Activated naive CD8-positive, alpha-beta T cell (primary cell): ENCODE results near the gene S100A12.

Experiments
- H3K27ac Mint-ChIP-seq: one replicate; pipeline ENCODE4 v1.8.0; 2021; ENCODE audit warnings: mixed read lengths
- H3K27me3 Mint-ChIP-seq: one replicate; pipeline ENCODE4 v1.8.0; 2021; ENCODE audit warnings: mixed read lengths
- H3K36me3 Mint-ChIP-seq: one replicate; pipeline ENCODE4 v1.8.0; 2021; ENCODE audit warnings: mixed read lengths
- H3K4me1 Mint-ChIP-seq: one replicate; pipeline ENCODE4 v1.8.0; 2021; ENCODE audit warnings: low read depth, mixed read lengths
- H3K4me3 Mint-ChIP-seq: one replicate; pipeline ENCODE4 v1.8.0; 2021; ENCODE audit warnings: mild to moderate bottlenecking, mixed read lengths
- H3K9me3 Mint-ChIP-seq: one replicate; pipeline ENCODE4 v1.8.0; 2021; ENCODE audit warnings: low read depth, mixed read lengths

S100A12 gene

DNA sequence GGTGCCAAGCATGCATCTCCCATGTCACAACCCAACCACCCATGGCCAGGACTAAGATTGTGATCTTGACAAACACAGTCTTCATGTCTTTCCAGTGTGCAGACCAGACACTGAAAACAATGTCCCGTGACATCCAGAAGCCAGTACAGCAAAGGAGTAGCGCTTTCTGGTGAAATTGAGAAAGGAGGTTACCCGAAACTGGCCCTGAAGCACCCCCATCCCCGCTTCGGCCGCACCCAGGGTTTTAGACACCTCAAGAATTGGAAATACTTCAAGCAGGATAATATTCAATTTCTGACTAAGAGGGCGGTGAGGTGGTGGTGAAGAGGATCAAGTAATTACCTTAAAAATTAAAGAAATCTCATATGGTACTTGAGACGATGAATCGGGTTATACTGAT, 26.0 kb upstream of the S100A12 start:
- H3K4me1 Mint-ChIP-seq, result peaks cover 5% of the 10 kb centered on the region
- no peak overlapping the region for H3K27ac Mint-ChIP-seq
- peaks cover 2% of the 10 kb centered on the region for H3K27me3 Mint-ChIP-seq
- peaks cover 3% of the 10 kb centered on the region for H3K9me3 Mint-ChIP-seq
- no peak overlapping the region for H3K4me3 Mint-ChIP-seq
- H3K36me3 Mint-ChIP-seq, result no peaks in the 10 kb centered on the region

DNA sequence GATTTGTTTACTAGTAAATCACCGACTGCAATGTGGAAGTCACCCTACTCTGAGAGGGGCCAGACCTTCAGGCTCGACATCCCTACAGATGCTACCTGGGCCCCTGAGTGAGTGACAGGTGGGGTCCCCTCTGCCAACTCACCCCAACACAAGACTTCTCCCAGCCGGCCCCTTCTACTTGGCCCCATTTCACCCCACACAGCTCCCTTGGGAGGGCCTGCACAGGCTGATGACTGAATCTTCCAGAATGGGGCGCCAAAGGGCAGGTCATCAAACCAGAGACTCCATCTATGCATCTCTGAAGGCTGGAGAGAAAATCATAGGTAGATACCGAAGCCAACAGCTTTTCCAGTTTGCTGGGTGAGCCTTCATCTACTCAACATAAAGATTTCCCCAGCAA, 24.8 kb upstream of the S100A12 start:
- no peak overlapping the region for H3K27ac Mint-ChIP-seq
- H3K36me3 Mint-ChIP-seq, result no peaks in the 10 kb centered on the region
- peaks cover 5% of the 10 kb centered on the region for H3K27me3 Mint-ChIP-seq
- no peak overlapping the region for H3K4me3 Mint-ChIP-seq
- peaks cover 3% of the 10 kb centered on the region for H3K4me1 Mint-ChIP-seq
- H3K9me3 Mint-ChIP-seq, result peaks cover 3% of the 10 kb centered on the region

DNA sequence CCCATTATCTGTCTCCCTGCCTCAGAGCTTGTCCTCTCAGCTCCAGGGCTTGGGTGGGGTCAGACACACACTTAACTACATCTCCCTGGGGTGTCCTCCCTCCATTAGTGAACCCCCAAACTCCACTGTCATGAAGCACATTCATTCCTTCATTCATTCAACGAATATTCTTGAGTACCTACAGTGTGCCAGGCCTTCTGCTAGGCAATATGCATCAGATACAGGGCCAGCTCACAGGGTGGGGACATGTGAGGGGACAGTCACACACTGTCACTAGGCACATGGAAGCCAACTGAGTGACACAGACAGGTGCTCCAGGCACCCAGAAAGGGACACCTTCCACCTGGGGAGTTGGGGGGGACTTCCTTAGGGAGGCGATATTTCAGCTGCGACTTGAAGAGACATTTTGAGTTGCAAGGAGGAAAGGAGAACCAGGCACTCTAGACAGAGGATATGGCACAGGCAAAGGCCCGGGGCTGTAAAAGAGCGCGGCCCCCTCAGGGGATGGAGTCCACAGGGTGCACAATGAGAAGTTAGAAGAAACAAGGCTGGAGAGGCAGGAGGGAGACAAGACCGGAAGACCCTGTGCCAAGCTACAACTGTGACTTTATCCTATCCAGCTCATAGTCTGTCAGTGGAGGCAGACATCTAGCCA, 24.1 kb upstream of the S100A12 start:
- Mint-ChIP-seq H3K4me3 (no peak overlapping the region), H3K27ac (no peak overlapping the region), H3K36me3 (no peaks in the 10 kb centered on the region), H3K4me1 (peaks cover under 1% of the 10 kb centered on the region), H3K9me3 (peaks cover under 1% of the 10 kb centered on the region), H3K27me3 (peaks cover 5% of the 10 kb centered on the region)

DNA sequence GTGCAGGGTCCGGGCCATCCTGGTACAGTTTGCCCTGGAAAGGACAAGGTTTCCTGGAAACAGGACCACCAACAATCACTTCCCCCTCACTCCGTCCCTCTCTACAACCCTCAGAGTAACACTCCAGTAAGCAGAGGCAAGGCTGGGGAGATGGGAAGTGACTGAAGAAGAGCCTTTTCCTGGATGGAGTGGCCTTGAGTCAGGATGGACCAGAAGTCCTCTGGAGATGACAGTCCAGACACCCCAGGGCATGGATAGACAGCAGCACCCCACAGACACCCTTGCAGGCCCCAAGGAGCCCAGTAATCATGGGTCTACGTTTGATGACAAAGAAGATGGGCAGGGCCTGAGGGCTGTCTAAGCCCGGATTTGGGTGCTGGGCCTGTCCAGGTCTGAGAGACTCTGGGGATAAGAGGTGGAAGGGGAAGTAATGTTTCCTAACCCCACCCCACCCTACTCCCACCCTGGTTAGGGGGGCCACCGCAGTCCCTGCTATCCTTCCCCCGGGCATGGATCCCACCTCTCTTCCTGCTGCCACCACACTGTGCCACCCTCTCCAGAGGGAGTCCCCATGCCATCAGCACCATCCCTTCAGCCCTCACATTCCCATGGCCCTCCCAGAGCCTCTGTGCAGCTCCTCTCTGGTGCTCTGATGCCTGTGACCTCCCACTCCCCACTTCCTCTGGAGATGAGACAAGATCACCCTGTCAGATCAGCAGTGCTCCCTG, 22.7 kb upstream of the S100A12 start:
- Mint-ChIP-seq H3K4me1 (no peaks in the 10 kb centered on the region), H3K36me3 (no peaks in the 10 kb centered on the region), H3K9me3 (no peaks in the 10 kb centered on the region), H3K4me3 (no peak overlapping the region), H3K27me3 (peaks cover 7% of the 10 kb centered on the region), H3K27ac (no peak overlapping the region)

DNA sequence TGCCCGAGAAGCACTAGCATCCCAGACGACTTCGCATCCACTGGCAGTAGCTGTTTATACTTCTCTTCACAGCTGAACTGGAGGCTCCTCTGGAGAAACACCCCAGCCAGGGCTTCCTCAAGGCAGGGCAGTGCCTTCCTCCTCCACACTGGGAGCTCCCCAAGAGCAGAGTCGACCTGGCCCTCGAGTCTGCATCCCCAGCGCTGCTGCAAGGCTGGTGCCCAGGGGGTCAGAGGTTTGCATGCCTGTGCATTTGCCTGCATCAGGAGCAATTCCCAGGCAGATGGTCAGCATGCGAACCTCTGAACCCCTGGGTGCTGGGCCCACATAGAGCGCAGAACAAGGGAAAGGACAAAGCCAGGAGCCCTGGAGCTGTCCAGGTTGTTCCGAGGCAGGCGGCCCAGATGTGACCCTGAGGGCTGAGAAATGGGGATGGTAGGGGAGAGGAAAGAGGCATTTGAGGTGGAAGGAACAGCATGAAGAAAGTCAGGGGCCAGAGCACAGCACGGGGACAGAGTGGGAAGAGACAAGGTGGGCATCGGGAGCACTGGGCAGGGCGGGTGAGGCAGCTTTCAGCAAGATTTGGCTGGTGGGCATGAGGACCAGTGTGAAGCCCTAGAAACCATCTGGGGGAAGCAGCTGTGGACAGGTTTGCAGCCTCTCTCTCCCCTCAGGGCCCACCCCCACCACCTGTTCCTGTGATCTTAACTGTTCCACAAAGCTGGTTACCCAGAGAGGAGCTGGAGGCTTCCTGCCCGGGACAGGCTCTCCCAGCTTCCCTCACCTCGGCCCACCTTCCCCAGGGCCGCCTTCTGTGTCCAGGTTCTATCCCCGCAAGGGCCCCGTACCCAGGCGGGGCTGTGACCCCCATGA, 21.9 kb upstream of the S100A12 start:
- Mint-ChIP-seq H3K27ac (no peak overlapping the region), H3K4me3 (no peak overlapping the region), H3K4me1 (no peaks in the 10 kb centered on the region)

DNA sequence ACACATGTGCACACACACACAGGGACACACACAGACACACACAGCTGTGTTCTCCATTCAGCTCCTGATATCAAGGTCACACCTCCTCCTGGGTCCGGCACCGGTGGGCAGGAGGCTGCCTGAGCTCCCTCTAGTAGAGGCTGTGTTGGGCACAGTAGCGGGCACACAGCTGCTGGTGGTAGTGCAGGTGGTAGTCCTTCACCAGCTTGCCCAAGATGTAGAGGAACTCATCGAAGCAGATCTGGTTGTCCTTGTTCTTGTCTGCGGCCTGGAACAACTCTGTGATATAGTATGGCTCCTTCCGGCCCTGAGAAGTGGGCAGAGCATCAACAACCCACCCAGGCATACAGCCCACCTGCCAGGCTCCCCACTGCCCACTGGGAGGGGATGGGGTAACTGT, 21.0 kb upstream of the S100A12 start:
- H3K27ac Mint-ChIP-seq, result no peak overlapping the region
- H3K4me3 Mint-ChIP-seq, result no peak overlapping the region
- no peaks in the 10 kb centered on the region for H3K36me3 Mint-ChIP-seq
- no peaks in the 10 kb centered on the region for H3K9me3 Mint-ChIP-seq
- no peaks in the 10 kb centered on the region for H3K4me1 Mint-ChIP-seq
- peaks cover 8% of the 10 kb centered on the region for H3K27me3 Mint-ChIP-seq

More for the DNA sequence above, 21.9 kb upstream of the S100A12 start:
- peaks cover 8% of the 10 kb centered on the region for H3K27me3 Mint-ChIP-seq
- H3K9me3 Mint-ChIP-seq, result no peaks in the 10 kb centered on the region
- H3K36me3 Mint-ChIP-seq, result no peaks in the 10 kb centered on the region

DNA sequence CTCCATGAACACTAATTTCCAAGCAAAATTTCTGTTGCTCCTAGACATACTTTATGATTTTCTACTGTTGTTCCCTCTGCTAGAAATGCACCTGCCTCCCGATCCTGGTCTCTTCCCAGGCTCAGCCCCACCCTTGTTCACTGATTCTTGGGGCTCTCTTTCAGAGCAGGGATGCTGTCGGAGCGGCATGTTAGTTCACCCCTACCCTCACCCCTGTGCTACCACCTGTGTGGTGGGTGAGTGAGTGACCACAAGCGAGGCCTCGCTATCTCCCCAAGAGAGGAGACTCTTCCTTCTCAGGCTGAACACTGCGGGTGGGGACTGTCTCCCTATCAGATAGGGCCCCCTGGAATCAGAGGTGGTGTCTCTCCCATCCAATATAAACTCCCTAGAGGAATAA, 20.4 kb upstream of the S100A12 start:
- no peaks in the 10 kb centered on the region for H3K36me3 Mint-ChIP-seq
- H3K27me3 Mint-ChIP-seq, result peaks cover 8% of the 10 kb centered on the region
- no peaks in the 10 kb centered on the region for H3K9me3 Mint-ChIP-seq
- no peak overlapping the region for H3K27ac Mint-ChIP-seq
- H3K4me3 Mint-ChIP-seq, result no peak overlapping the region
- no peaks in the 10 kb centered on the region for H3K4me1 Mint-ChIP-seq

DNA sequence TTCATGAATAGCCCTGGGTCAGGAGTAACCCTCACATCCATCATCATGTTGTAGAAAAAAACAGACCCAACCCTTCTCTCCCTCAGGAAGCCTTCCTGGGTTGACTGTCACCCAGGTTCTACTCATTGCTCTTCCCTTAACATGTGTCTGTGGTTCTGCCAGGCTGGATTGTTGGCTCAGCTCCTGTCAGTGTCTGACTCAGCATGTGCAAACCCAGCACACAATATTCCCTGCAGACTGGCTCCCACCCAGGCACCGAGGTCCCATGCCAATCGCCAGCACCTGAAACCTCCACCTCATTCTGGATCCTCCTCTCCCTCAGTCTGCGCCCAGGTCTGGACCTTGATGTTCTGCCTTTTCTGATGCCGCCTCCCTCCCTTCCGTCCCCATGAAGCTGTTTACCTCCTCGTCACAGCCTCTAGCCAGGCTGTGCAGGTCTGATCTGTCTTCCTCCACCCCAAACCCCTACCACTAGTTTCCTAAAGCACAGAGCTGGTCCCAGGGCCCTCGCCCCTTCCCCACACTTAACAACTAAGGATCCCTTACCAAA, 19.8 kb upstream of the S100A12 start:
- H3K9me3 Mint-ChIP-seq, result no peaks in the 10 kb centered on the region
- H3K4me3 Mint-ChIP-seq, result no peak overlapping the region
- H3K4me1 Mint-ChIP-seq, result no peaks in the 10 kb centered on the region
- peaks cover 8% of the 10 kb centered on the region for H3K27me3 Mint-ChIP-seq
- H3K36me3 Mint-ChIP-seq, result no peaks in the 10 kb centered on the region
- no peak overlapping the region for H3K27ac Mint-ChIP-seq

DNA sequence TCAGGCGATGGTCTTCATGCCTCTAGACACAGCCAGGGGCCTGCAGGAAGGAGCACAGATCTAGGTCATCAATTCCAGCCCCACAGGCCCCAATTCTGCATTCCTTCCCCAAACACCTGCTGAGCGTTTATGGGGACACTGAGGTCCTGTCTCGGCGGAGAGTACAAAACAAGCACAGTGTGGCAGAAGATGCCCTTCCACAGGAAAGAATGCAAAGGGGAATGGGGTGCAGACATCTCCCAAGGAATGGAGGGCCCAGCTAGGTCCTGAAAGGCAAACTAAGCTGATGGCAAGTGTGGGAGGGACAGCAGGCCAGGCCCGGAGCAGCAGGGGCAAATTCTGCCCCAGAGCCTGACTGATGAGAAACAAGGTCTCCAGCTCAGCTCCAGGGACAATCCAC, 19.0 kb upstream of the S100A12 start:
- Mint-ChIP-seq H3K4me3 (no peak overlapping the region), H3K9me3 (no peaks in the 10 kb centered on the region), H3K27me3 (peaks cover 8% of the 10 kb centered on the region), H3K4me1 (no peaks in the 10 kb centered on the region), H3K27ac (no peak overlapping the region), H3K36me3 (no peaks in the 10 kb centered on the region)

DNA sequence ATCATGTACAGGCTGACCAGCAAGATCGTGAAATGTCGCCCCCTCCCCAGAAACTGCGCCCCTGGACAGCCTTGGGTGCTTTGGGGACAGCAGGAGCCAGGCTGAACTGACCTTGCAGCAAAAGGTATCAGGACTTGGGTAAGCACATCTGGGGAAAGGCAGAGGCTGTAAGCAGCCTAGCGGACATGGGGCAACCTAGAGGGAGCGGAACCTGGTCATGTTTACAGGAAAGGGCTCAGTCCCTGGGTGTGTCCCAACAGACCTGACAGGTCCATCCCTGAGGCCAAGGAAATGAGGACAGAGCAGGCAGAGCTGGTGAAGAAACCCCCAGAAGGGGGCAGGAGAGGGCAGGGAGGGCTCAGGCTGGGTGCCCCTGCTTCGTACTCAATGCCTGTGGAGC, 18.5 kb upstream of the S100A12 start:
- no peak overlapping the region for H3K4me3 Mint-ChIP-seq
- no peak overlapping the region for H3K27ac Mint-ChIP-seq
- no peaks in the 10 kb centered on the region for H3K9me3 Mint-ChIP-seq
- peaks cover 8% of the 10 kb centered on the region for H3K27me3 Mint-ChIP-seq
- H3K4me1 Mint-ChIP-seq, result no peaks in the 10 kb centered on the region
- no peaks in the 10 kb centered on the region for H3K36me3 Mint-ChIP-seq

DNA sequence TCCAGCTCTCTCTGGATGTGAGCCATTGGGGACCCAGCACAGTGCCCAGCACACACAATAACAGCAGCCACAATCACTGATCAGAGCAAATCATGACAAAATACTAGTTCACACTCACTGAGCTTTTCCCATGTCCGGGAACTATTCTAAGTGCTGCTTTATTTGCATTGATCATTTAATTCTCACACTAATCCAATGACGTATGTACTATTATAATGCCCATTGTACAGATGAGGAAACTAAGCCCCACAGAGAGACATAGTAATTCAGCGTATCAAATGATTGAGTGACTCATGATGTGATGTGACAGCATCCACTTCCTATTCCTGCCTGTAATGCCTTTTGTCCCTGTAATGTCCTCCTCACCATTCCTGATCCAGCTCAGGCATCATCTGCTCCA, 17.4 kb upstream of the S100A12 start:
- Mint-ChIP-seq H3K9me3 (no peaks in the 10 kb centered on the region), H3K4me1 (no peaks in the 10 kb centered on the region), H3K36me3 (no peaks in the 10 kb centered on the region), H3K4me3 (no peak overlapping the region), H3K27ac (no peak overlapping the region), H3K27me3 (peaks cover 8% of the 10 kb centered on the region)

DNA sequence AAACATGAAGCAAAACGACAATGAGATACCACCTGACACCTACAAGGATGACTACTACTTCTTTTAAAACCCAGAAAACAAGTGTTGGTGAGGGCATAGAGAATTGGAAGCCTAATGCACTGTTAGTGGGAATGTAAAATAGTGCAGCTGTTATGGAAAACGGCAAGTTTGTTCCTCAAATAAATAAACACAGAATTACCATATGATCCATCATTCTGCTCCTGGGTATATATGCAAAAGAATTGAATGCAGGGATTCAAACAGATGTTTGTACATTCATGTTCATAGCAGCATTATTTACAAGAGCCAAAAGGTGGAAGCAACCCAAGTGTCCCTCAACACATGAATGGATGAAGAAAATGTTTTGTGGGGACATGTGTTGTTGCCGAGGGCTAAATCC, 16.8 kb upstream of the S100A12 start:
- H3K36me3 Mint-ChIP-seq, result no peaks in the 10 kb centered on the region
- no peak overlapping the region for H3K4me3 Mint-ChIP-seq
- H3K27ac Mint-ChIP-seq, result no peak overlapping the region
- no peaks in the 10 kb centered on the region for H3K4me1 Mint-ChIP-seq
- peaks cover 8% of the 10 kb centered on the region for H3K27me3 Mint-ChIP-seq
- no peaks in the 10 kb centered on the region for H3K9me3 Mint-ChIP-seq

DNA sequence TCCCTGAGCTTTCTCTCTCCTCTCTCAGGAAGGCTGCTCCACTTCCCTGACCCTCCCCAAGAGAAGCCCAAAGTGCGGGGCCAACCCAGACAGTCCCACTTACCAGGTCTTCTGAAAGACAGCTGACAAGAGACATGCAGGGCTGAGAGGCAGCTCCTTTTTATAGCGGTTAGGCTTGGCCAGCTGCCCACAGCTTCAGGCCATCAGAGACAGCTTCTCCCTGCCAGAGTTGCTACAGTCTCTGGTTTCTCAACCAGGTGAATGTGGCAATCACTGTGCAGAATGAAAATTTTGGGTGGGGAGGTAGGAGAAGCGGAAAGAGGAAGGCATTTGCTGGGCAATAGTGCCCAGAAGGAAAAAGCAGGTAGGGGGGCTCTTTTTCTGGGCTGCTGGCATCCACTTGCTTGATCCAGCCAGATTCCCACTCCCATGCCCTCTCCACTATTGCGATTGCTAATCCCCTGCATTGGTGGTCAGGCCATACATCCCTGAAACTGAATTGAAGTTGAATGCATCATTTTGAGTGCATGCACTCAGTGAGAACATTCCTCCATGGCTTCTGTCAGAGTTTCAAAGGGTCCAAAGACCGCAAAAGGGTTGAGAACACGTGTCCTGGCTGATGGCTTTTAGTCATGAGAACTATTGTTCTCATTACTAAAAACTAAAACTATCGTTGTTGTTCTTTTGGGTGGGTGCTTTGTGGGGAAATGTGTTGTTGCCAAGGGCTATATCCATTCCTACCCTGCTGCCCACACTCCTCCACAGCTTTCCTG, 15.7 kb upstream of the S100A12 start, which contains the start of gene S100A8:
Gene S100A8, minus strand, starts transcription at position 136 of the 773 bp plus-strand sequence. CDS start 538 bp downstream, outside the sequence.
- no peaks in the 10 kb centered on the region for H3K36me3 Mint-ChIP-seq
- no peak within 1 kb of the TSS for H3K27ac Mint-ChIP-seq
- no peak within 1 kb of the TSS for H3K4me3 Mint-ChIP-seq
- no peaks in the 10 kb centered on the region for H3K4me1 Mint-ChIP-seq
- peaks cover 8% of the 10 kb centered on the region for H3K27me3 Mint-ChIP-seq
- H3K9me3 Mint-ChIP-seq, result no peaks in the 10 kb centered on the region
